Activated naive CD8-positive, alpha-beta T cell treated with anti-CD3 and anti-CD28 coated beads, Interleukin-2, amount 10 ng/mL, durations not matched to agents 7 days and 5 days (primary cell): ENCODE results near the gene EZH2. TPM values are rescaled to one million over a fixed set of nuclear protein-coding genes. Genes with fewer than 3 reads are reported as not detected.

Experiments
- total RNA-seq, 2 experiments: library from RNA; stranded (reverse); gene quantifications; one replicate each; pipeline ENCODE4 v1.2.3, GENCODE V29; 2021

The EZH2 gene
- total RNA-seq, 2 experiments from 2014 or later, result 73.8 to 76.6 TPM

Other genes with a start within 250 kb of the EZH2 start
- 10 to 100 TPM; 53.1 to 53.8 TPM for gene CUL1, start 185.4 kb downstream of the EZH2 start, total RNA-seq
- gene PDIA4, start 144.2 kb upstream of the EZH2 start, total RNA-seq, result 10 to 100 TPM; 56.6 to 56.8 TPM
- gene ZNF786, start 206.4 kb upstream of the EZH2 start, total RNA-seq, result 10 to 100 TPM in 1 of 2 experiments, 1 to 10 TPM in 1; 9.5 to 10.3 TPM
- 1 to 10 TPM; 1.0 to 1.4 TPM for gene ZNF425, start 242.0 kb upstream of the EZH2 start, total RNA-seq